ENCODE measurements around the gene NTRK1. TPM values are rescaled to one million over a fixed set of nuclear protein-coding genes. Genes with fewer than 3 reads are reported as not detected.

Gene NTRK1
- total RNA-seq, 1 experiment from 2014 or later: 0.89 TPM

DNA sequence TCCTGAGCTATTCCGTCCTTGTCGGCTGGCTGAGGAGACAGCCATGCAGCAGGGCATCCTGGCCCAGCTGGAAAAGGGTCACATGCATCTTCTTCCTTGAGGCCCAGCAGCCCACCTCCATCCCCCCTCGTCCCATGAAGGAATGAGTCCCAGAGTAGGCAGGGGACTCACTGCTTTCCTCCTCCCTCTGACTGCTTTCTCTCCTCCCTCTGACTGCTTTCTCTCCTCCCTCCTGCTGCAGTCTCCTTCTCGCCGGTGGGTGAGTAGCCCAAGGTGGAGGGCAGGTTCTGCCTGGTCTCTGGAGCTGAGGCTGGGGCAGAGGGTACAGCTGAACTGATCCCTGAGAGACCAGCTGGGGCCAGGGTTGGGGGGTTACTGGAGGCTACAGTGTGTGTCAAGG, 13.5 kb downstream of the NTRK1 start:
- RAD21 ChIA-PET (ENCODE audit: low non-redundant PET in 1 of 2, low total read pairs in 2 of 2, uncharacterized antibody in 2 of 2, unreplicated experiment in 2 of 2): no interaction called here
- Histone ChIP-seq H3K4me3 (replicated peaks in 1 of 2; ENCODE audit: low read depth in 1 of 2, low read length in 2 of 2) (no peak overlapping the region), H2AFZ (ENCODE audit: low read depth, low read length, poor library complexity, severe bottlenecking) (no peak overlapping the region), H3K9me3 (ENCODE audit: control insufficient read depth in 1 of 2, insufficient read depth in 1 of 2, low read depth in 1 of 2, low read length in 2 of 2) (no peaks in the 10 kb centered on the region), H3K36me3 (ENCODE audit: control insufficient read depth in 1 of 2, insufficient read depth in 2 of 2, low read length in 2 of 2) (no peaks in the 10 kb centered on the region), H3K4me1 (ENCODE audit: control insufficient read depth in 1 of 2, insufficient read depth in 2 of 2, low read length in 2 of 2) (peaks cover 0 to 15% of the 10 kb centered on the region in 2 experiments; a peak in 2 of 4 replicates), H3K27me3 (ENCODE audit: insufficient read depth, low read length) (0 out of 2 replicates have a peak, but pooled peaks cover 3% of the 10 kb centered on the region), H3K9me2 (ENCODE audit: insufficient read depth) (no peaks in the 10 kb centered on the region), H3K4me2 (ENCODE audit: low read length) (no peak overlapping the region), H4K20me1 (ENCODE audit: insufficient read depth) (no peaks in the 10 kb centered on the region), H3K79me2 (ENCODE audit: insufficient read depth, low read length) (no peaks in the 10 kb centered on the region), H3K9ac (ENCODE audit: low read length) (no peak overlapping the region), H3K27ac (ENCODE audit: low read depth, low read length) (no peak overlapping the region)
- POLR2A ChIA-PET: no interaction called here
- intact Hi-C loops (cut with micrococcal nuclease): no loop called here
- no peak for DNase-seq (ENCODE audit: low read depth, low spot score)
- ATAC-seq: no peak
- TF ChIP-seq JUND (IDR thresholded peaks at IDR 0.05) (no peak), YY1 (IDR thresholded peaks at IDR 0.05; ENCODE audit: extremely low read depth, insufficient replicate concordance, low read depth, low read length) (no peak), CEBPB (IDR thresholded peaks at IDR 0.05; ENCODE audit: low read depth) (no peak), FOSL1 (IDR thresholded peaks at IDR 0.05; ENCODE audit: low read depth) (no peak), EZH2phosphoT487 (IDR thresholded peaks at IDR 0.05; ENCODE audit: borderline replicate concordance) (no peak)
- TF ChIP-seq, protein P1, sequence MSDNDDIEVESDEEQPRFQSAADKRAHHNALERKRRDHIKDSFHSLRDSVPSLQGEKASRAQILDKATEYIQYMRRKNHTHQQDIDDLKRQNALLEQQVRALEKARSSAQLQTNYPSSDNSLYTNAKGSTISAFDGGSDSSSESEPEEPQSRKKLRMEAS (IDR thresholded peaks at IDR 0.05): no peak
- TF ChIP-seq, protein P2, sequence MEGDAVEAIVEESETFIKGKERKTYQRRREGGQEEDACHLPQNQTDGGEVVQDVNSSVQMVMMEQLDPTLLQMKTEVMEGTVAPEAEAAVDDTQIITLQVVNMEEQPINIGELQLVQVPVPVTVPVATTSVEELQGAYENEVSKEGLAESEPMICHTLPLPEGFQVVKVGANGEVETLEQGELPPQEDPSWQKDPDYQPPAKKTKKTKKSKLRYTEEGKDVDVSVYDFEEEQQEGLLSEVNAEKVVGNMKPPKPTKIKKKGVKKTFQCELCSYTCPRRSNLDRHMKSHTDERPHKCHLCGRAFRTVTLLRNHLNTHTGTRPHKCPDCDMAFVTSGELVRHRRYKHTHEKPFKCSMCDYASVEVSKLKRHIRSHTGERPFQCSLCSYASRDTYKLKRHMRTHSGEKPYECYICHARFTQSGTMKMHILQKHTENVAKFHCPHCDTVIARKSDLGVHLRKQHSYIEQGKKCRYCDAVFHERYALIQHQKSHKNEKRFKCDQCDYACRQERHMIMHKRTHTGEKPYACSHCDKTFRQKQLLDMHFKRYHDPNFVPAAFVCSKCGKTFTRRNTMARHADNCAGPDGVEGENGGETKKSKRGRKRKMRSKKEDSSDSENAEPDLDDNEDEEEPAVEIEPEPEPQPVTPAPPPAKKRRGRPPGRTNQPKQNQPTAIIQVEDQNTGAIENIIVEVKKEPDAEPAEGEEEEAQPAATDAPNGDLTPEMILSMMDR (IDR thresholded peaks at IDR 0.05 in 2 of 3, conservative IDR thresholded peaks at IDR 0.05 in 1 of 3; ENCODE audit: borderline replicate concordance in 1 of 3, insufficient read depth in 1 of 3, low read depth in 2 of 3, low read length in 2 of 3): no peak
- CTCF ChIA-PET: interaction anchor here (1.0 kb wide), 1 partner anchor 184 kb away, joined by 3 read pairs; no protein-coding TSS in a partner anchor
- no TSS peak for BruUV-seq (replicated peaks)

Data from HCT116 (cell line).